Occipital lobe (tissue), 2 donors: Measurements from ENCODE around the gene NTHL1. TPM values are rescaled to one million over a fixed set of nuclear protein-coding genes. Genes with fewer than 3 reads are reported as not detected.

Source experiments
- DNase-seq: peaks from one replicate; lab custom pipeline; 2025; lab: John Stamatoyannopoulos, UW
- total RNA-seq: library from RNA; depleted of rRNA; stranded (reverse); fragments of >200 nt; gene quantifications from one replicate; pipeline ENCODE4 v1.2.3, GENCODE V29; 2014

NTHL1 gene
- total RNA-seq, result 20.3 TPM

GRCh38 chr16:2047330-2048115 lies at the start of gene NTHL1, which contains the start of gene TSC2:
Gene NTHL1, minus strand, starts transcription at chr16:2047834. Its CDS starts 11 bp downstream, at chr16:2047823.
Gene TSC2, plus strand, starts transcription at chr16:2047985. Its CDS starts 631 bp downstream, at chr16:2048616.
- DNase-seq, result peak; percentile 93

- DNase-seq, result no peak
Measured at GRCh38 chr16:2096853-2097595, 49.4 kb upstream of the NTHL1 start.

DNA sequence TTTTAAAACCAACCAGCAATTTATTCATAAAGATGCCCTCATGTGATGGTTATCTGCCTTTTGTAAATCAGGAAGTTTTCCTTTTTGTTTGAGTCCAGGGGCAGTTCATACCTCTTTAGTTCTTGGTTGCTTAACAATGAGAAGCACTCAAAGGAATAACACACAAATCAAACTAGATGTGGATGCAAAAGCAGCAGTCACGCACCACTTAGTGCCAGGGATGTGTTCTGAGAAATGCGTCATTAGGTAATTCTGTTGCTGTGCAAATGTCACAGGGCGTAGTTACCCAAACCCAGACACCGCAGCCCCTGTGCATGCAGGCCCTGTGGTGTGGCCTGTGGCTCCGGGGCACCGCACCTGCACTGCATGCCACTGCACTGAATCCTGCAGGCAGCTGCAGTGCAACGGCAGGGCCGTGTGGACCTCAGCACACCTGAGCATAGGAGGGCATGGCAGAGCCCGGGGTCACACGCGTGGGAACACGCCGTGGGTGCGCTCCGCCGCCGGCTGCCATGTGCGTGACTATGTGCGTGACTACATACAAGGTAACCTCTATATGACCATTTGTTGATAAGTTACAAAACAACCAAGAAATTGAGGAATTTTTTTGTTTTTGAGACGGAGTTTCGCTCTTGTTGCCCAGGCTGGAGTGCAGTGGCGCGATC lies 48.4 kb upstream of the NTHL1 start:
- no peak for DNase-seq

- DNase-seq, result no peak
Measured at GRCh38 chr16:2095315-2095853, 47.8 kb upstream of the NTHL1 start.

DNA sequence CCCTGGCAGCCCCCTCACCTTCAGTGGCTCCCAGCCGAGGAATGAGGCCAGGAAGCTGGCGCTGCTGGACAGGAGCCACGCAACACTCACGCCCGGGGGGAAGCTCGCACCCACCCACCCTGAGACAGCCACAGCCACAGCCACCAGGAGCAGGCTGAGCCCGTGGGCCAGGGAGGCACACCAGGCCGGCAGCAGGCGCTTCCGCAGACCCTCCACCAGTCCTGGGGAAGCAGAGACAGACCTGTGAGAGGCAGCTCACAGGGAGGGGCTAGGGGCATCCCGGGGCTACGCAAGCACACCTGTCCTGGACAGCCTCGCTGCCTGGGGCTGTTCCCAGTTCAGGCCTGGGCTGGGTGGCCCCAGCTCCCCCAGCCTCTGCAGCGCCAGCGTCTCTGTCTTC lies 46.2 kb upstream of the NTHL1 start:
- no peak for DNase-seq

DNA sequence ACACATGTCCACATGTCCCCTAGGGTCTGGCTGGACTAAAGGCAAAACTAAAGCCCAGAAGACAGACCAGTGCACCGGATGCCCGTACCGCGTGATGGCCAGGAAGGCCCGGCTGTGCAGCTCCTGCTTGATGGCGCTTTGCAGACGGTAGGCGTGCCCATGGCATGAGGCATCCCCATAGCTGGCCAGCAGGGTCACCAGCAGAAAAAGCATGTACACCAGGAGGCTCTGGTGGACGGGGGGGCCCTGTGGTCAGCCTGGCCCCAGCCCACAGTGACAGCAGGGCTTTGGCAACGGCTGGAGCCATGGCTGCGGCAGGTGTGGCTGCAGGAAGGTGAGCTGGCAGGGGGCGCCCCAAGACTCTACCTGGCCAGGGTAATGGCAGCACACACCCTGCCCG lies 45.2 kb upstream of the NTHL1 start:
- DNase-seq, result no peak

- no peak for DNase-seq
Measured at GRCh38 chr16:2092256-2092620, 44.6 kb upstream of the NTHL1 start.

DNA sequence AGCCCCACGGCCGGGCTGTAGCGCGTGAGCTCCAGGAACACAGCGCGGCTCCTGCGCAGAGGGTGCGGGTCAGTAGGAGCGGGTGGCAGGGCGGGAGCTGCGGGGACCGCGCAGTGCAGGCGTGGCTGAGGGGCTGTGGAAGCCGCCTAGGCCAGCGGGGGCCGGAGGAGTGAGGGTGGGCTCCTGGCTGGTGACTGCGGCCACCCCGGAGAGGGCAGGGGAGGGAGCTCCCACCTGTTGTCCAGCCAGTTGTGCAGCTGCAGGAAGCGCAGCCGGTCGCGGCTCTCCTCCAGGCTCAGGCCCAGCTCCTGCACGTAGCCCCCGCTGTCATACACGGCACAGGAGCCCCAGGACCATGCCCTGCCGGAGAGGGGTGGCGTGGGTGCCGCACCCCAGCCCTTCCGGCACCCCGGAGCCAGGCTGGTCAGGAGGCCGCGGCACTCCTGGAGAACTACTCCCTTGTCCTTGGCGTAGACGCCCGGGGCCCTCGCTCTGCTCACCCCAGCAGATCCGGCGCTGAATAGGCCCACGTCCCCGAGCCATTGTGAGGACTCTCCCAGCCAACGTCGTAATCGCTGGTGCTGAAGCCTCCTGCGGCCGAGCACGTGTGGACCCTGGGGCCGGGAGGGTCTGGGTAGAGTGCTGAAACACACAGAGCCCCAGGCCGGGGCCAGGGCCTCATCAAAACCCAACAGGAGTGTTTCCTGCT lies 44.1 kb upstream of the NTHL1 start:
- no peak for DNase-seq

- no peak for DNase-seq
Measured at GRCh38 chr16:2090777-2091546, 43.3 kb upstream of the NTHL1 start.

GRCh38 chr16:2090481-2090776 lies 42.8 kb upstream of the NTHL1 start:
- no peak for DNase-seq

GRCh38 chr16:2089706-2090480 lies 42.3 kb upstream of the NTHL1 start:
- no peak for DNase-seq

DNA sequence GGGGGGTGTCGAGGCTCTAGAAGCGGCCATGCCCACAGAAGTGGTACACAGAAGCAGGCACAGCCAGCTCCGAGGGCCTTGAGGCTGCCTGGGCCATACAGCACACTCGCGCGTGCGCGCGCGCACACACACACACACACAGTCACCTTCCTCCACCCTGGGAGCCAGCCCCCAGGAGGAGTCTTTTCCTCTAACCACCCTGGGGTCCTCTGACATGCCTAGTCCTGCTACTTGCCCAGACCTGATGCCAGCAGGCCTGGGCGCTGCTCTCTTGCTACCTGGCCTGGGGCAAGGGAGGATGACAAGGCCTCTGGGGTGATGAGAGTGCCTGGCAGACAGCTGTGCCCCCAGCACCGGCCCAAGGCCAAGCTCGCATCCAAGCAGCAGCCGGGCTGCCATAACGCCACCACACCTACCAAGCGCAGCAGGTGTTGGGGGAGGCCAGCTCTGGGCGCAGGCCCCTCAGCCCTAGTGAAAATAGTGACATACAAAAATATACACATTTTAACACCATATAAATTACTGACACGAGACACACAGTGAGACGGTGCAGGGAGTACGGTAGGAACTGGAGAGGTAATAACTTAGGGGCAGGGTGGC lies 41.2 kb upstream of the NTHL1 start:
- no peak for DNase-seq

- DNase-seq, result no peak
Measured at GRCh38 chr16:2087748-2088631, 40.4 kb upstream of the NTHL1 start.

DNA sequence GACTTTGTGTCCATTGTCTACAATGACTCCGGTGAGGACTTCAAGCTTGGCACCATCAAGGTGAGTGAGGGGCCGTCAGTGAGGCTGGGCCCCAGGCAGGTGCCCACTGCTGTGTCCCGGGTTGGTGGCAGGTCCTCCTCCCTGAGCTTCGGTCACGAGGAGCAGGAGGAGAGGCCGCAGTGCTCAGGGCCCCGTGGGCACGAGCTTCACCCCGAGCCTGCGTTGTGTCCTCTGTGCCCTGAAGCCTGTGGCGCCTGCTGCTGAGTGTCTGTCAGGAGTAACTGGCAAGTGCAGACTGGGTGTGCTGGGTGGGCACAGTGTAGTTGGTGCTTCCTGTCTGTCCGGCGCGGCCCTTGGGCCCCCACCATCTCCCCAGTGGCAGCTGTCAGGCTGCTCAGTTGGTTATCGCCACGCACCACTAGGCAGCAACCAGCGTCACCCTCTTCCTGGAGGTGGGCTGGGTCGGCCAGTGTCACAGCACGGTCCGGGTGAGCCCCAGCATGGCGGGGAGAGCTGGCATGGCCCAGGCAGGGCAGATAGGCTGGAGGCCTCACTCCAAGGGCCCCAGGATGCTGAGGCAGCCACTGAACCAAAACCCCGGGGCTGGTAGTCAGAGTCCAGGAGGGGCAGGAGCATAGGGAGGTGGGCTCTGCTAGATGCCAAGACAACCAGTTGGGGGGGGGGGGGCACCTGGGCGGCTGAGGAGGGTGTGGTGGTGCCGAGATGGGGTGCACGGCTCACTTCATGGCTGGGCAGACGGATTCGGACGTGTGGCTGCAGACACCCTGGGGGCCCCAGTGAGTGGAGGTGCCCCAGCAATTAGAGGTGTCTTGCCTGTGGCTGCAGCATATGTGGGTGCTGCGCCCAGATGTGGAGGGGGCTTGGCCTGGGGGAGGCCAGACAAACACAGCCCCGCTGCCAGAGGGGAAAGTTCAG lies 39.4 kb upstream of the NTHL1 start:
- DNase-seq, result no peak

- no peak for DNase-seq
Measured at GRCh38 chr16:2086106-2086742, 38.6 kb upstream of the NTHL1 start.

GRCh38 chr16:2085669-2086068 lies 38.0 kb upstream of the NTHL1 start:
- DNase-seq, result no peak
